HG02840 (cell line): Measurements from ENCODE around the gene LYPLAL1.
"Not testable (repeated sequence)": the region's sequence is repeated elsewhere in the genome, so short reads cannot be mapped to it uniquely, and the experiment has no call there.

Experiments
- ATAC-seq: cut with Tn5 transposase; IDR thresholded peaks from one replicate; pipeline ENCODE4 v1.9.1; 2021; ENCODE audit warnings: mild to moderate bottlenecking, moderate library complexity, moderate number of reproducible peaks; ENCODE audit not compliant: unreplicated experiment, low FRiP score

Gene LYPLAL1

DNA sequence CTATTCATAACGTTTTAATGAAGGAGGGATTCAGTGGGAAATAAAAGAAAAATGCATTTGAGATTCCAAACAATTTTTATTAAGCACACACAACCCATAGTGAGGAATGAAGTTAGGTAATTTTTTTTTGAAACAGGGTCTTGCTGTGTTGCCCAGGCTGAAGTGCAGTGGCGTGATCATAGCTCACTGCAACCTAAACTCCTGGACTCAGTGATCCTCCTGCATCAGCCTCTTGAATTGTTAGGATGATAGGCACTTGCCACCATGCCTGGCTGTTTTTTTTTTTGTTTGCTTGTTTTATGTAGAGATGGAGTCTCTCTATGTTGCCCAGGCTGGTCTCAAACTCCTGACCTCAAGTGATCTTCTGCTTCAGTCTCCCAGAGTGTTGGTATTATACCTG, 28.9 kb downstream of the LYPLAL1 start:
- ATAC-seq = no peak

DNA sequence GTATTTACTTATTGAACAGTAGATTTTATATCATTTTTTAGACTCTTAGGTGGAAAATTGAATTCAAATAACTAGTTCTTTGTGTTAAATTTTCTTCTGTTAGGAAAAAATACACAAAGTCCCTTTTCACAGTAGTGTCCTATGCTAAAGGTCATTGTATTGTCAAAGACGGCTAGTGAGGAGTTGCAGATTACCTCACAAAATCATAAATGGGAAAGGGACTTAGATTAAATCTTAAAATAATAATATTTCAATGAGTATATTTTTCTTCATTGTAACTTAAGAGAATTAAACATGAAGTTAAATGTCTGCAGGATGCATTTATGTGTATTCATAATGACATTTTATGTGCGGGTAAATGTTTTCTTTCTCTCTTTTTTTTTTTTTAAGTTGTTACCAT, 32.7 kb downstream of the LYPLAL1 start:
- ATAC-seq = no peak

DNA sequence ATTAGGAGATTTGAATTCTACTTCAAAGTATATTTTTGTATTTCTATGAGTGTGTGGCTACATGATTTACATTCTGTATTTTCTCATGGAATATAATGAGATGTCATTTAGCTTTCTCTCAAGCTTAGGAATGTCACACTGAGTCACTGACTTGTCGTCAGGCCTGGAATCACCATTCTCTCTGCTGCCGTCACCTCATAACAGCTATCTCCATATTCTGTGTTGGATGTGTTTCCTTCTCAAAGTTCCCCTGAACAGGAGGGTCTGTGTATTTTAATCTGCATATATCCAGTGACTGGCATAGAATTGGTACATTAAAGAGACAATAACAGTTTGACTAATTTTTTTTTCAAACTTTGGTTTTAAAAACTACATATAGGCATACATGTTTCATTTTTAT, 35.9 kb downstream of the LYPLAL1 start:
- ATAC-seq = no peak

DNA sequence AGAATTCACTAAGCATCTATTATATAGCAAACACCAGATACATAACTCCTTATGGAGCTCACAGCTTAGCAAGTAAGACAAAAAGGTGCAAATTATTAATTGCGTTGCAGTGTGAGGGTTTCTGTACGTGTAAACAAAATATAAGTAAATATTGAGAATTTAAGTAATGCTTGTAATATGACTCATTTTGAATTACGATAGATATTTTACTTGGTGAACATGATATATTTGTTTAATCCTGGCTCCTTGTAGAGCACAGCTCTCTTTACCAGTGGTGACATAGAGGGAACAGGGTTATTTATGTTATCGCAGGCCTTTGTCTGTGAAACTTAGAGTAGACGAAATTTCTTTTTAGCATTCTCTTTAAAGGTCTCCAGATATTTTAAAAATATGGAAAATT, 36.4 kb downstream of the LYPLAL1 start:
- ATAC-seq = no peak

DNA sequence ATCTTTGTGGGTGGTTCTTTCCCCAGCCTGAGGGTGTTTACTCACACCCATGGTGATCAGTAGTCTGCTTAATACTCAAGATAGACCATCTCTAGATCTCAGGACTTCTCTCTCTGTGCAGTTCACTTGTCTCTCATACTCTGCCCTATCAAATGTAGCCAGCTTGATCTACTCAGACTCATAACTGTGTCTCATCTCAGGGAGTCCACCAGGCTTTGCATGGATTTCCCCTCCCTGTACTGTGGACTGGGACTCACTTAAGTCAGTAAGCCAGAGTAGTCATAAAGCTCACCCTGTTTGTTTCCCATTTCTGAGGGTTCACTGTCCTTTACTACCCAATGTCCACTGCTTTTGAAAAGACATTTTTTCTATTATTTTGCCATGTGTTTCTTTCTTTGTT, 41.8 kb downstream of the LYPLAL1 start:
- ATAC-seq = no peak

DNA sequence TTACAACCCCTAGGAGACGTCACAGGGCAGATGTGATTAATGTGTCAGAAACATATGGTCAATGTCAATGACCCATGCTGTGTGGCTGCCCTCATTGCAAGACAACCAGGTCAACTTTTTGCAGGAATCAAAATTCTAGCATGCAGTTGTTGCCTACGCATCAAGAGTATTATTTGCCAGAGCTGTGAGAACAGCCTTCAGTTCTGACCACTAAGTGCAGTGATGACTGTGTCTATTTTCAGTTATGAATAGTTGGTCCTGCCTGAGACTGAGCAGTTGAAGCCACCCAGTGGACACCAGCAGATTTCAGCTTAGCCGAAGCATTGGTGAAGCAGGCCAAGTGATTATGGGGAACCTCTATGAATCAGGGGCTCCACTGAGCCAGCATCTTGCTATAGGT, 47.3 kb downstream of the LYPLAL1 start:
- ATAC-seq = peak; percentile 92

DNA sequence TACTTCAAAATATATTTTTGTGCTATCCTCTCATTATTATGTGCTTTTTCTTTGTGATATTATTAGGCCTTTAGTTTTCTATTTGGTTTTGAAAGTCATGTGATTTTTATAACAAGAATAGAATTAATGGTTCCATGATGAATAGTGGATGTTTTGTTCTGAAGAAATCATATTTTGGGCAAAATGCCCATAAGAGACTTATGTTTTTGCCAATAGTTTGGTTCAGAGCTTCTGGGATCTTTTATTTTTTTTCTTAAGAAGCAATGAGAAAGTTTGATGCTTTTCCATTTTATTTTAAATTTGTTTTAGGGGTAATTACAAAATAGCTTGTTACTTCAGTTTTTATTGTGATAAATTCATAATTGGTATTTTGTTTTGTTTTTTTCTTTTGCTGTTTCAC, 49.8 kb downstream of the LYPLAL1 start:
- no peak for ATAC-seq

DNA sequence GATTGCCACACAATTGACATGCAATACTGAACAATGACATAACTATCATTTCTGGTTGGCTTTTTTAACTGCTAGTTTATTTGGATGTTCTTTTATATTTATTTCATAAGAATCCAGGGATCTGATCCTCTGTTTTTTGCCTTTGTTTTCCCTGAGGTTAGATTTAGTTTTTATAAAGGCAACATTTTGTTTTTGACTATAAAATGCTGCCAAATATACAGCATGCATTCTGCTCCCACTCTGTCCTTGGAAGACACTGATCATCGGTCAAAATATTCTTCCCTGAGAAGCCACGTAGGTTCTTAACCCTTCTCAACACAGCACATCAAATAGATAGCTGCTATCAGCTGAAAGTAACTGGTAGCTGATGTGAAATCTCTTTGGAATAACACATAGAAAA, 52.5 kb downstream of the LYPLAL1 start:
- ATAC-seq = no peak

DNA sequence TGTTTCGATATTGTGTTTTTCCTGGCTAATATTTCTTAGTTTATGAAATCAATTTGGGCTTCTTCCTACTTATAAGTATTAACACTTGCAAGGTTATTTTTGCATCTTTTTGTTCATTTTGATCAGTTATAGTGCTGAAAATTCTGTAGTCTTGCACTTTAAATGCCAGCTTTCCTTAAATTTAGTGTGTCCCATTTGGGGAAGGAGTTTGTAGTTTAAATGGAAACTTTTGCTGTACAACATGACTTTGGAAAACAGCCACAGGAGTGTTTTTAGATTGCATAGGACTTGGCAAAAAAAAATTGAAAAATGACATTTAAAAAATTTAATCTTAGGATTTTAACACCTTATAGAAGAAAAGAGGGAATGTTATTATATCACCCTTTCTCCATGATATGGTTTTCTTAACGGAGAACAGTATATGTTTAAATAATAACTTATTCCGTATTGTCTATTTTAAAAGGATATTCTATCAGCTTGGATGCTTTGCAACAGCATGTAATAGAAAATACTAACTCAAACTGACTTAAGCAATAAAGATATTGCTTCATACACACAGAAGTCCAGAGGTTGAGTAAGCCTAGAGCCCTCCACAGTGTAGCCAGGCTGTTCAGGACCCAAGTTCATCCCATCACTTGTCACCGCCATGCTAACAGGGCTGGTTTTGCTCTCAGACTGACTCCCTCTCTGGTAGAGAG, 53.8 kb downstream of the LYPLAL1 start:
- ATAC-seq = no peak

DNA sequence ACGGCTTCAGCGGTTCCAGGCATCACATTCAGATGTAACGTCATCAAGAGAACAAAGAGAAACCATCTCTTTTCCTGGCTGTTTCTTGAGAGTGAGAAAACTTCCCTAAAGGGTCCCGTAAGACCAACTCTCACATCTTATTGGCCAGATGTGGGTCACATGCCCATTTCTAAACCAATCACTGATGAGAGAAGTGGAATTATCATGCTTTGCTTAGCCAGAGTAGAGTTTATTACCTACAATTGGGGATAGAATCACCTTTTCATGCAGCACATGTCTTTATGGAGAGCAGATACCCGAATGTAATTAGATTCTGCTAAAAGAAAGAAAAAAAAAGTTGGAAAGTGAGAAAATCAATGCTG, 54.4 kb downstream of the LYPLAL1 start:
- no peak for ATAC-seq

DNA sequence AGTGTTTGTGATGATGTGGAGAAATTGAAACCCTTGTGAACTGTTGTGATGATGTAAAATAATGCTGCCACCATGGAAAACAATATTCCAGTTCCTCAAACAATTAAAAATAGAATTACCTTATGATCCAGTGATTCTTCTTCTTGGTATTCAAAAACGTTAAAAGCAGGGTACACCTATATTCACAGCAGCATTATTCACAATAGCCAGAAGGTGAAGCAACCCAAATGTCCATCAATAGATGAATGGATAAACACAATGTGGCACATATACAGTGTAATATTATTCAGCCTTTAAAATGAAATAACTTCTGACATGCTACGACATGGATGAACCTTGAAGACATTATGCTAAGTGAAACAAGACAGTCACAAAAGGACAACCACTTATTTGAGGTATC, 59.2 kb downstream of the LYPLAL1 start:
- no peak for ATAC-seq

DNA sequence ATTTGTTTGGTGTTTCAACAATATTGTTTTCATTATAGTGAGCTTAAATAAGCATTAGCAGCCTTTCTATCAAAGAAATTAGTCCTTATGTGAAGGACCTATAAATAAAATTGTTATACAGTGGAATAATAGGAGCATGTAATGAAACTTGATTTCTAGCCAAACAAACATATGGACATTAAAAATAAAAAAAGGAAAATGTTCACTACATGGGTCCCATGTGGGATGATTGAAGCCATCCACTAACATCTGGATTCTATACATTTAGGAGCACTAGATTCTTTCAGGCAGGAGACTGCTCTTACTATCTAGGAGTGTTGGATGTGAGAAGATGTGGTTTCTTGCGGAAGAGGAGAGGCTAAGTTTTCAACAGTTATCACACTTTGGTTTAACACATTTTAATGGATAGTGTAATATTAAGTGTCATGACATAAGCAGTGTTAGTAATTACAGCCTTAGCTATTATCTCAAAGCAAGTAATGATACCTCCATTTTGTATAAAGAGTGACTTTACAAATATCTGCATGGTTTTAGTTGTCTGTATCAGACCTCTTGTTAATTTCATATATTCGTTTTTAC, 62.3 kb downstream of the LYPLAL1 start:
- no peak for ATAC-seq

DNA sequence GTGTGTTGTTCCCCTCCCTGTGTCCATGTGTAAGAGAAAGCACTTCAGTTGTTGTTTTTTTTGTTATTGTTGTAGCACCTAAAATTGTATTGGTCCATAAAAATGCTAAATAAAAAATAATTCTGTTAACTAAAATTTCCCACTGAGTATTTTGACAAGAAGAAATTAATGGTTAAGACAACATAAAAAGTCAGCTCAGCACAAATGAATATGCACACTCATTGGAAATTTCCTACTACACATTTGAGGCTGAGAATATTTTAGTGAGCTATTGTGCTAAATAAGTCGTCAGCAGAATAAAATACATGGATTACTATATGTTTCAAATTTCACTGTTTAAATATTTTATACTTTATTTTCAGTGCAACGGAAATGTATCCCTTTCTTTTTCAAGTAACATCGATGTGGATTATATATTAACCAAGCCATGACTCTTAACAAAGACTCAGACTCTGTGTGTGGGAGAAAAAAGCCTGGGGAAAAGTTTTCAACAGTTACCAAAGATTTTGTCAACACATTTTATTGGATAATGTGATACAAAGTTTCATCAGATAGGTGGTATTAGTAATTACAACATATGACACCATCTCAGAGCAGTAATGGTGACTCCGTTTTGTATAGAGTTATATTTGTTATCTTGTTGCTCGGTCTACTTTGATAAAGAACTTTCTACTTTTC, 63.4 kb downstream of the LYPLAL1 start:
- ATAC-seq = no peak

DNA sequence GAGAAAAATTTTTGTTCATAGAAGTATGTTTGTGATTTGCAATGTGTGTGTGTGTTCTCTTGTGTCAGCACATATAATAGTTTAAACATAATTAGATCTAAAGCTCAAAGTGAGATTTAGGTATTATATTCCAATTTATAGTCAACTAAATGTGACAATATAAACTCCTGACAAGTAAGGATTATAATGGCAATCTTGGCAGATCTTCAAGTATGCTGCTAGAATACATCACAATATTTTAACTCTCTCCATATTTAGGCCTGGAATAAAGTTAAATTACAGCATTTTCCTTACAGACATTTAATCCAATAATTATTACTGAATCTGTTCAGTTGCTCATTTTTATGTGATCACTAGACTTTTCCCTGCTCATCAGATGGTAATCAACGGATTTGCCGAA, 65.8 kb downstream of the LYPLAL1 start:
- ATAC-seq = no peak

DNA sequence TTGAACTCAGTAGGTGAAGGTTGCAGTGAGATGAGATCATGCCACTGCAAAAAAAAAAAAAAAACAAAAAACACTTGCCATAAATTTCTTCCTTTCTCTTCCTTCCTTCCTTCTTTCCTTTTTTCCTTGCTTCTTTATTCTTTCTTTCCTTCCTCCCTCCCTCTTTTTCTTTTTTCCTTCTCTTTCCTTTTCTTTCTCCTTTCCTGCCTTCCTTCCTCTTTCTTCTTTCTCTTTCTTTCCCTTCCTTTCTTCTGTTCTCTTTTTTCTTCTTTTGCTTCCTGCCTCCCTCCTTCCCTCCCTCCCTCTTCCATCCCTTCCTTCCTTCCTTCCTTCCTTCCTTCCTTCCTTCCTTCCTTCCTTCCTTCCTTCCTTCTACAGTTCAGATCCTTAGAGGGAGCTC, 71.2 kb downstream of the LYPLAL1 start:
- ATAC-seq = no peak

DNA sequence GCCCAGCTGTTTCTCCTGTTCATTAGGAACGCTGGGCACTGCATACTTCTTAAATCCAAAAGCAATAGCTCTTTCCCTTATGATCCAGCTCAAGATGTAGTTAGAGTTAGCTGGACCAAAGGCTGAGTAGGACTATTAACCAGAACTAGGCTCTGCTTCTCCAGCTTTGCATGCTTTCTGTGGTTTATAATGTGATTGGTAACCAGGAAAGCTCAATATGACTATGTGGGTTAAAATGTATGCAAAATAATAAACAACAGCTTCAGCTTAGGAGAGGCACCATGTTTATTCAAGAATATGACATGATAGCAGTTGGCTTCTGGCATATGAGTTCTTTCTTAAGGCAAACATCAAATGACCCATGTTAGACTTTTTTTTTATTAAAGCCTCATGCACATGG, 73.8 kb downstream of the LYPLAL1 start:
- no peak for ATAC-seq

DNA sequence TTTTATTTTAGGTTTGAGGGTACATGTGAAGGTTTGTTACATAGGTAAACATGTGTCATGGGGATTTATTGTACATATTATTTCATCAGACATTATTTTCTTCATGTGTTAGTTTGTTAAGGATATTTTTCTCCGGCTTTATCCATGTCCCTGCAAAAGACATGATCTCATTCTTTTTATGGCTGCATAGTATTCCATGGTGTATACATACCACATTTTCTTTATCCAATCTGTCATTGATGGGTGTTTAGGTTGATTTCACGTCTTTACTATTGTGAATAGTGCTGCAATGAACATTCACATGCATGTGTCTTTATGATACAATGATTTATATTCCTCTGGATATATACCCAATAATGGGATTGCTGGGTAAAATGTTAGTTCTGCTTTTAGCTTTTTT, 76.8 kb downstream of the LYPLAL1 start:
- not testable (repeated sequence) for ATAC-seq

DNA sequence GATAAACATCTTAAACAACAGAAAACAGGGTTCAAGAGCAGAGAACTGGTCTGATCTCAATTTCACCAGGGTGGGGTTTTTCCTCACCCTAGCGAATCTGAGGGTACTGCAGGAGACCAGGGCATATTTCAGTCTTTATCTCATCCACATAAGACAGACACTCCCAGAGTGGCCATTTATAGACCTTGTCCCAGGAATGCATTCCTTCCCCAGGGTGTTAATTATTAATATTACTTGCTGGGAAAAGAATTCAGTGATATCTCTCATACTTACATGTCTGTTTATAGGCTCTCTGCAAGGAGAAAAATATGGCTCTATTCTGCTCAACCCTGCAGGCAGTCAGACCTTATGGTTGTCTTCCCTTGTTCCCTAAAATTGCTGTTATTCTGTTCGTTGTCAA, 84.1 kb downstream of the LYPLAL1 start:
- ATAC-seq = no peak

DNA sequence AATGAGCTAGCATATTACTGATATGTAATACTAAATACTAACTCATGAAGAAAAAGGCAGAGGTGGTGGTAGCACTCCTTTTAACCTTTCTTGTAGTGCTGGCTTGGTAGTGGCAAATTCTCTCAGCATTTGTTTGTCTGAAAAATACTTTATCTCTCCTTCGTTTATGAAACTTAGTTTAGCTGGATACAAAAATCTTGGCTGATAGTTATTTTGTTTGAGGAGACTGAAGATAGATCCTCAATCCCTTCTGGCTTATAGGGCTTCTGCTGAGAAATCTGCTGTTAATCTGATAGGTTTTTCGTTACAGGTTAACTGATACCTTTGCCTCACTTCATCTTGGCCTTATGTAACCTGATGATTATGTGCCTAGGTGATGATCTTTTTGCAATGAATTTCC, 87.8 kb downstream of the LYPLAL1 start:
- no peak for ATAC-seq
